HG03558 (cell line): ENCODE measurements around the gene KIF9.
"Not testable (repeated sequence)": the region's sequence is repeated elsewhere in the genome, so short reads cannot be mapped to it uniquely, and the experiment has no call there.

ENCODE experiments used
- ATAC-seq: cut with Tn5 transposase; IDR thresholded peaks from one replicate; pipeline ENCODE4 v1.9.1; 2021; ENCODE audit warnings: moderate number of reproducible peaks; ENCODE audit not compliant: unreplicated experiment; ENCODE audit errors: extremely low read depth

The KIF9 gene

DNA sequence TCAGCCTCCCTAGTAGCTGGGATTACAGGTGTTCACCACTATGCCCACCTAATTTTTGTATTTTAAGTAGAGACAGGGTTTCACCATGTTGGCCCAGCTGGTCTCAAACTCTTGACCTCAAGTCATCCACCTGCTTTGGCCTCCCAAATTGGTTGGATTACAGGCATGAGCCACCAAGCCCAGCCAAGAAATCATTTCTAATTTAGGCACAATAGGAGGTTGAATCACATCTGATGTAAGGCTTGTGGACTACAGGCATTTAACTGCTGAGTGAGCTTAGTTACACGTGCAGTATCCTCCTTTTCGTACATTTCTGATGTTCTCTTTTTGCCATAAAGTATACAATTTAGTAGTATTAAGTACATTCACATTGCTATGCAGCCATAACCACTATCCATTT is 87.6 kb downstream of the KIF9 start:
- ATAC-seq = no peak

DNA sequence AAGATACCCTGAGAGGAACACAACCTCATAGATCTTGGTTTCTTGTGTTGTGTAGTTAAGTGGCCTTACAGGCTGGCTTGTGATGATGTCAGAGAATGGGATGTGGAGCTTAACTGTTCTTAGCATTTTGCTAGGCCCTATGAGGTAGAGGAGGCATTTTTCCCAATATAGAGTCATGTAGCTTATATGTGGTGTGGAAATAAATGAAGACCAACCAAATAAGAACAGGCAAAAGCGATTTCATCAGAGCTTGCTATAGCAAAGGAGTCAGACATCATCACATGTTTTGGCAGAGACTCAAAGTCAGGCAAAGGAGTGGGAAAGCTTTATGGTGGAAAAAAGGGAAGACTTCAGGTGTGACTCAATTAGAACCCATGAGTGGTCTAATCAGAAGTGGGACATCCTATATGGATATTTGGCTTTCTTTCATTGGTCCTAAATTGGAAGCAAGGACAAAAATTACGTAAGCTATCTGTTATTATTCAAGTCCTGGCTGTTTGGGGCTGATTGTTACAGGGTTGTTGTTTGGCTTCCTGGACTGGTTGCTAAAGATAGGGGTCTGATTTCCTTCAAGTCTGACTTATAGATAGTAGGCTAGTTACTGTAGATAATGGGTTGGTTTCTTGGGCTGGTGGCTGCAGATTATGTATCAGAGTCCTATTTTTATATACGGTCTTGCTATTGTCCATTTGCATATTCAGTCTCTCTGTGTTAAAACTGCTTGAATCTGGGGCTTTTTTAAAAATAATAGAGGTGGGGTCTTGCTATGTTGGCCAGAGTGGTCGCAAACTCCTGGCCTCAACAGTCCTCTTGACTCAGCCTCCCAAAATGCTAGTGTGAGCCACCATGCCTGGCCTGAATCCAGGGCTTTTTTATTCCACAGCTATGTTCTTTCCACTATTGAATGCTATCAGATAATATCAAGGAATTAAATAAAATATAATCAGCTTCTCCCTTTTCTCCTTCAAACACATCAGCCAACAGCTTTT is 88.4 kb downstream of the KIF9 start:
- no peak for ATAC-seq

DNA sequence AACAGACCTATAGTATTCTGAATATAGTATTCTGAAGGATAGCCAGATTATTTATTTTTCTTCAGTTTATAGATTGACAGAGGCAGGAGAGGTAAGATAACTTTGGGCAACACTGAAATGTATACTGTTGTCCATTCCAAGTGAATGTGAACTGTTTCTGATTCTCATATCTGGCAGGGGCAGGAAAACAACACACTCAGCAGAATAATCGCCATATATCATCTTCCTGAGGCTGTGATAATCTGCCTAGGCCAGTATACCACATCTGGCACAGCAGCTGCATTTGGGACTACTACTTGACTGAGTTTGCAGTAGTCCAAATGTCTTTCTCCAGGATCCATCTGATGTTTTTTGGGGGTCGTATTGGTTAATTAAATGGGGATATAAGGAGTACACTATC is 96.3 kb downstream of the KIF9 start:
- ATAC-seq = no peak

DNA sequence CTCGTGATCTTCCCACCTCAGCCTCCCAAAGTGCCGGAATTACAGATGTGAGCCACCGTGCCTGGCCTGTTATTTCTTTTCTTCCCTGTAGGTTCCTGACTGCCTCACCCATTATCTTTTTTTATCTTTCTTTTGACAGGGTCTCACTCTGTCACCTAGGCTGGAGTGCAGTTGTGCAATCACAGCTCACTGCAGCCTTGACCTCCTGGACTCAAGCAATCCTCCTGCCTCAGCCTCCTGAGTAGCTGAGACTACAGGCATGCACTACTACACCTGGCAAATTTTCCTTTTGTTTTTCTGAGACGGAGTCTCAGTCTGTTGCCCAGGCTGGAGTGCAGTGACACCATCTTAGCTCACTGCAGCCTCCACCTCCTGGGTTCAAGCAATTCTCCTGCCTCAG is 100.9 kb downstream of the KIF9 start:
- not testable (repeated sequence) for ATAC-seq

DNA sequence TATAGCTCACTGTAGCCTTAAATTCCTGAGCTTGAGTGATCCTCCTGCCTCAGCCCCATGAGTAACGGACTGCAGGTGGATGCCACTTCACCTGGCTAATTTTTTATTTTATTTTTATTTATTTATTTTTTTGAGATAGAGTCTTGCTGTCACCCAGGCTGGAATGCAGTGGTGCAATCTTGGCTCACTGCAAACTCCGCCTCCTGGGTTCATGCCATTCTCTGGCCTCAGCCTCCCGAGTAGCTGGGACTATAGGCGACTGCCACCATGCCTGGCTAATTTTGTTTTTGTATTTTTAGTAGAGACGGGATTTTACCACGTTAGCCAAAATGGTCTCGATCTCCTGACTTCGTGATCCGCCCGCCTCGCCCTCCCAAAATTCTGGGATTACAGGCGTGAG is 102.6 kb downstream of the KIF9 start:
- not testable (repeated sequence) for ATAC-seq
